Liver (tissue), 9 donors: Measurements from ENCODE around the gene AKR1C3. TPM values are rescaled to one million over a fixed set of nuclear protein-coding genes. Genes with fewer than 3 reads are reported as not detected.
"Not testable (repeated sequence)": the region's sequence is repeated elsewhere in the genome, so short reads cannot be mapped to it uniquely, and the experiment has no call there.

ENCODE experiments used
- DNase-seq: peaks from one replicate; pipeline ENCODE4 v3.0.0-alpha.2; 2017; ENCODE audit warnings: low spot score
- H3K27ac ChIP-seq, 2 donors: one replicate each; pipeline ENCODE4 v1.7.0; 2013; ENCODE audit warnings: inconsistent platforms in 2 of 2, low read length in 2 of 2, control low read depth in 1 of 2, low read depth in 1 of 2, mild to moderate bottlenecking in 1 of 2
- H3K27me3 ChIP-seq, 4 donors: one replicate each; pipeline versions ENCODE4 v1.6.1 to v1.7.0; 2013; ENCODE audit warnings: low read length in 3 of 4, inconsistent platforms in 1 of 4, mild to moderate bottlenecking in 1 of 4, moderate library complexity in 1 of 4; ENCODE audit not compliant: control insufficient read depth in 4 of 4, insufficient read depth in 4 of 4
- H3K36me3 ChIP-seq, 4 donors: one replicate each; pipeline versions ENCODE4 v1.6.1 to v1.7.0; 2013; ENCODE audit warnings: low read length in 3 of 4, mild to moderate bottlenecking in 3 of 4, low read depth in 1 of 4, moderate library complexity in 1 of 4; ENCODE audit not compliant: control insufficient read depth in 4 of 4, insufficient read depth in 3 of 4
- H3K4me1 ChIP-seq, 4 donors: one replicate each; pipeline versions ENCODE4 v1.6.1 to v1.7.0; 2013; ENCODE audit warnings: low read length in 3 of 4, mild to moderate bottlenecking in 3 of 4, moderate library complexity in 1 of 4; ENCODE audit not compliant: control insufficient read depth in 4 of 4, insufficient read depth in 4 of 4
- H3K4me3 ChIP-seq, 3 donors: one replicate each; pipeline versions ENCODE4 v1.6.1 to v1.7.0; 2013; ENCODE audit warnings: low read length in 3 of 3, control low read depth in 1 of 3, low read depth in 1 of 3, mild to moderate bottlenecking in 1 of 3
- H3K9ac ChIP-seq, 2 donors: one replicate each; pipeline ENCODE4 v1.7.0; 2013; ENCODE audit warnings: low read length in 2 of 2, mild to moderate bottlenecking in 2 of 2, moderate library complexity in 2 of 2, control low read depth in 1 of 2, low read depth in 1 of 2
- H3K9me3 ChIP-seq, 4 donors: one replicate each; pipeline versions ENCODE4 v1.6.1 to v1.7.0; 2013; ENCODE audit warnings: low read length in 3 of 4; ENCODE audit not compliant: control insufficient read depth in 4 of 4
- EGR1 ChIP-seq, 2 donors: IDR thresholded peaks; 2 replicates each; pipeline ENCODE4 v1.6.1; 2016 to 2018; ENCODE audit warnings: antibody characterized with exemption in 2 of 2, low read depth in 2 of 2
- FOXA1 ChIP-seq: IDR thresholded peaks from 2 replicates; pipeline ENCODE4 v1.6.1; 2016; ENCODE audit warnings: antibody characterized with exemption
- FOXA2 ChIP-seq: IDR thresholded peaks from 2 replicates; pipeline ENCODE4 v1.6.1; 2016; ENCODE audit warnings: antibody characterized with exemption
- GABPA ChIP-seq, 2 donors: IDR thresholded peaks in 1 of 2; conservative IDR thresholded peaks in 1 of 2; 2 replicates each; pipeline ENCODE4 v1.6.1; 2016; ENCODE audit warnings: antibody characterized with exemption in 2 of 2, mild to moderate bottlenecking in 1 of 2, moderate library complexity in 1 of 2
- HNF4A ChIP-seq, 2 donors: conservative IDR thresholded peaks; 2 replicates each; pipeline ENCODE4 v1.6.1; 2016; ENCODE audit warnings: antibody characterized with exemption in 2 of 2, mild to moderate bottlenecking in 2 of 2
- JUND ChIP-seq, 2 donors: IDR thresholded peaks; 2 replicates each; pipeline ENCODE4 v1.6.1; 2016; ENCODE audit warnings: antibody characterized with exemption in 2 of 2
- REST ChIP-seq: IDR thresholded peaks from 2 replicates; pipeline ENCODE4 v1.6.1; 2016; ENCODE audit warnings: antibody characterized with exemption, mild to moderate bottlenecking
- RXRA ChIP-seq, 2 donors: IDR thresholded peaks; 2 replicates each; pipeline ENCODE4 v1.6.1; 2017 to 2018; ENCODE audit warnings: antibody characterized with exemption in 2 of 2, mild to moderate bottlenecking in 1 of 2
- SP1 ChIP-seq: IDR thresholded peaks from 2 replicates; pipeline ENCODE4 v1.6.1; 2018; ENCODE audit warnings: antibody characterized with exemption, mild to moderate bottlenecking
- TAF1 ChIP-seq: conservative IDR thresholded peaks from 2 replicates; pipeline ENCODE4 v1.6.1; 2016; ENCODE audit warnings: antibody characterized with exemption, mild to moderate bottlenecking
- YY1 ChIP-seq: IDR thresholded peaks from 2 replicates; pipeline ENCODE4 v1.6.1; 2016; ENCODE audit warnings: antibody characterized with exemption, mild to moderate bottlenecking
- WGBS: extraction: QIAGEN DNeasy Blood & Tissue Kit; methylation state at CpG from one replicate; pipeline ENCODE4 v1.1.7; 2013; 5-methylcytosine and 5-hydroxymethylcytosine counted together
- polyA plus RNA-seq, 2 donors: library from polyadenylated mRNA; stranded (reverse) in 1 of 2; unstranded in 1 of 2; fragments of 200-250 nt in 1 of 2; fragments of >200 nt in 1 of 2; fragmentation: Nextera tagmentation in 1 of 2; extraction: Ambion mirVana in 1 of 2; gene quantifications; one replicate each; pipeline versions ENCODE4 v1.2.1 to v1.2.3, GENCODE V29; 2013 to 2015
- total RNA-seq, 2 donors: library from RNA; depleted of rRNA; stranded (reverse); fragments of >200 nt; gene quantifications; one replicate each; pipeline ENCODE4 v1.2.3, GENCODE V29; 2014
- TF ChIP-seq, protein P1 (sequence below): IDR thresholded peaks from 2 replicates; pipeline ENCODE4 v1.6.1; 2016; ENCODE audit warnings: antibody characterized with exemption
- donor health status: healthy.
- donor health status: healthy.
- donor health status: healthy.
- donor health status: healthy.
- donor health status: healthy.

Gene AKR1C3
- total and polyA plus RNA-seq, 4 donors = 65.8 to 292 (median 174) TPM

GRCh38 chr10:5054831-5055230 is 39.4 kb upstream of the AKR1C3 start:
- not testable (repeated sequence) for DNase-seq, H3K27ac ChIP-seq, H3K9ac ChIP-seq, H3K4me3 ChIP-seq, H3K36me3 ChIP-seq, H3K9me3 ChIP-seq, H3K4me1 ChIP-seq, H3K27me3 ChIP-seq
- WGBS = 88% methylated on average over 2 of the region's 2 CpGs

DNA sequence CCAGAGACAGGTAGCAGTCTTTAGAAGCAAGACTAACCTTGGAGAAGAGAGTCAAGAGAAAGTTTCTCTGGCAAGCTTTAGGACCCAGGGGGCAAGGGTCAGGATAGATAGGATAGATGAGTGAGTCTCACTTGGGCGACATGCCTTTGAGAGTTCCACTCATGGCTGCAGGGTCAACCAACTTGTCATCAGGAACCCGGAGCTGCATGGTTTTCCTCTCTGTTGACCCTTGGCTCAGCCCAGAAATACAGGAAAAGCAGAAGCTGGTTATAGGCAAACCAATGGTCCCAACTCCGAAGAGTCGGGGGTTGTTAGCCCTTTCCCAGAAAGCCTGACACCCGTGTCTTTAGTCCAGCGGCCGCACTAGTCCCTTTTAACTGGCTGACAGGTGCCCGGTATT is 34.9 kb upstream of the AKR1C3 start:
- WGBS = 95% methylated on average over 8 of the region's 8 CpGs
- DNase-seq, H3K9me3 ChIP-seq: not testable (repeated sequence)

GRCh38 chr10:5060791-5061190 is 33.4 kb upstream of the AKR1C3 start:
- DNase-seq, H3K4me3 ChIP-seq, H3K36me3 ChIP-seq, H3K27ac ChIP-seq, H3K27me3 ChIP-seq, H3K9me3 ChIP-seq, H3K4me1 ChIP-seq, H3K9ac ChIP-seq: not testable (repeated sequence)
- WGBS = 84% methylated on average over 13 of the region's 13 CpGs

More for the DNA sequence above, 34.9 kb upstream of the AKR1C3 start:
- not testable (repeated sequence) for H3K27me3 ChIP-seq, H3K27ac ChIP-seq, H3K4me3 ChIP-seq, H3K36me3 ChIP-seq, H3K9ac ChIP-seq, H3K4me1 ChIP-seq

DNA sequence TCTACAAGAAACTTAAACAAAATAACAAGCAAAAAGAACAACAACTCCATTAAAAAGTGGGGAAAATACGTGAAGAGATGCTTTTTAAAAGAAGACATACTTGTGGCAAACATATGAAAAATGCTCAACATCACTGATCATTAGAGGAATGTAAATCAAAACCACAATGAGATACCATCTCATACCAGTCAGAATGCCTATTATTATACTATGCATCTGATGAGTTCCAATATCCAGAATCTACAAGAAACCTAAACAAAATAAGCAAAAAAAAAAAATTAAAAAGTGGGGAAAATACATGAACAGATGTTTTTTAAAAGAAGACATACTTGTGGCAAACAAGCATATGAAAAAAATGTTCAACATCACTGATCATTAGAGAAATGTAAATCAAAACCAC is 29.6 kb upstream of the AKR1C3 start:
- TF ChIP-seq FOXA1 (no peak), EGR1 (IDR thresholded peaks at IDR 0.05; ENCODE audit: low read depth in 2 of 2) (no peak), TAF1 (no peak), YY1 (no peak), FOXA2 (no peak), SP1 (no peak), REST (no peak), HNF4A (conservative IDR thresholded peaks at IDR 0.05) (no peak), JUND (IDR thresholded peaks at IDR 0.05) (no peak), GABPA (IDR thresholded peaks at IDR 0.05 in 1 of 2, conservative IDR thresholded peaks at IDR 0.05 in 1 of 2) (no peak), RXRA (IDR thresholded peaks at IDR 0.05) (no peak)
- TF ChIP-seq, protein P1, sequence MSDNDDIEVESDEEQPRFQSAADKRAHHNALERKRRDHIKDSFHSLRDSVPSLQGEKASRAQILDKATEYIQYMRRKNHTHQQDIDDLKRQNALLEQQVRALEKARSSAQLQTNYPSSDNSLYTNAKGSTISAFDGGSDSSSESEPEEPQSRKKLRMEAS = no peak
- no peaks in the 10 kb centered on the region for H3K9me3 ChIP-seq
- H3K27me3 ChIP-seq = no peaks in the 10 kb centered on the region
- H3K4me3 ChIP-seq = no peak overlapping the region
- no peak overlapping the region for H3K27ac ChIP-seq
- WGBS = 89% methylated on average over 1 of the region's 1 CpG
- DNase-seq = no peak
- no peaks in the 10 kb centered on the region for H3K36me3 ChIP-seq
- H3K9ac ChIP-seq = no peak overlapping the region
- no peaks in the 10 kb centered on the region for H3K4me1 ChIP-seq
